HG02642 (cell line): ENCODE data around the gene MSANTD1.

Source experiments
- ATAC-seq: cut with Tn5 transposase; IDR thresholded peaks from one replicate; pipeline ENCODE4 v1.9.1; 2021; ENCODE audit warnings: mild to moderate bottlenecking; ENCODE audit not compliant: unreplicated experiment, poor library complexity

MSANTD1 gene

GRCh38 chr4:3231471-3231870 is 17.5 kb upstream of the MSANTD1 start:
- ATAC-seq: no peak

- no peak for ATAC-seq
These were observed 17.0 kb upstream of the MSANTD1 start for GRCh38 chr4:3232001-3232400.

DNA sequence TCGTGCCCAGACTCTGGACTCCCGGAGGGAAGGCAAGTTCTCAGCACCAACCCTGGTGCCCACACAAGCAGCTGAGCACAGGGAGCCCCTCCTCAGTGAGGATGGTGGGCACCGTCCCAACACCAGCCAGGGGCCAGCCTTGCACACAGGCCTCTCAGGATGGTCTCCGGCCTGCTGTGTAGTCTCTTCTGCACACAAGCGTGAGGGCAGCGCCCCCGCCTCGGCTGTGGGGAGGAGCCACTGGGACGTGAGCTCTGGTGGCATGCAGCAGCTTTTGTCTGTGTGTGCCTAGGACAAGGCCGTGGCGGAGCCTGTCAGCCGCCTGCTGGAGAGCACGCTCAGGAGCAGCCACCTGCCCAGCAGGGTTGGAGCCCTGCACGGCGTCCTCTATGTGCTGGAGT is 16.1 kb upstream of the MSANTD1 start:
- ATAC-seq: no peak

- no peak for ATAC-seq
These were observed 15.4 kb upstream of the MSANTD1 start for GRCh38 chr4:3233391-3234071.

DNA sequence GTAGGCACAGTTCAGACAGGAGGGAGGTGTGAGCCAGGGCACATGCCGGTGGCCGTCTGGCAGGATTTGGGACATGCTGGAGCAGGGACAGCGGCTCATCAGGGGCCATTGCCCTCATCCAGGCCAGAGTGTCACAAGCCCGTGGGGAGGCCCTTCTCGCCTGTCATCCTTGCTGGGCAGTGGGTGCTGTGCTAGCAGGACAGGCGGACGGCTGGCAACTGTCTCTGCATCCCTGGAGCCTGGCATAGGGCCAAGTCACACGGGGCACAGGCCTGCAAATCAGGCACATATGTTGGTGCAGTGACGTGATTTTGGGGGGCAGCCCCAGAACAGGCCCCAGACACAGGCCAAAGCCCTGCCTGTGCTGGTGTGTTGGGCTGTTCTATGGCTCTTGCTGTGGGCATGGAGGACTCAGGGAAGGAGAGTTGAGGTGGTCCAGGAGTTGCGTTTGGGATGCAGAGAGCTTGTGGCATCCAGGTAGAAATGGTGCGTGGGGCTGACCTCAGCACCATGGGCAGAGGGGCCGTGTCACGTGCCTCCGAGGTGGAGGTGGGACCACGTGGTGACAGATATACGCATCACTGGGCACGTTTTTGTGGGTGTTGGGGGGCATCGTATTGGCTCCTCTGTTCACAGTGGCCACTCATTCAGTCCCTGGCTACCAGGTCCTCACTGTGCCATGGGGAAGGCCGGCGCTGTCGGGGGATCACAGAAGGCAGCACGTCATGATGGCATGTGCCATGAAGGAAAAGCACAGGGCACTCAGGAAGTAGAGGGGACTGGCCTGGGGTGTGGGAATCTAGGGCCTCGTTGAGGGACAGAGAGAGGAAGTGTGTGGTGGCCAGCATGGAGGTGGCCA is 14.6 kb upstream of the MSANTD1 start:
- ATAC-seq: no peak

DNA sequence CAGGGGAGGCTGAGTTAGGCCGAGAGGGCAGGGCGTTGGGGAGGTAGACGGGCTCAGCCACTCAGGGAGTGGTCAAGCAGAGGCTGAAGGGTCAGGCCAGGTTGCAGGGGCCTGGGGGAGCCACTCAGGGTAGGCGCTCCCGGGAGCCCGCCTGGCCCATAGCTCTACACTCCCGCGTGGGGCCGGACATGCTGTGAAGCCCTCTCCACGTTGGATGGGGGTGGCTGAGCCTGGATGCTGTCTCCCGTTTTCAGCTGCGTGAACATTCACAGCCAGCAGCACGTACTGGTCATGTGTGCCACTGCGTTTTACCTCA is 14.0 kb upstream of the MSANTD1 start:
- no peak for ATAC-seq

GRCh38 chr4:3235581-3235980 is 13.4 kb upstream of the MSANTD1 start:
- no peak for ATAC-seq

- no peak for ATAC-seq
These were observed 12.6 kb upstream of the MSANTD1 start for GRCh38 chr4:3236326-3236878.

DNA sequence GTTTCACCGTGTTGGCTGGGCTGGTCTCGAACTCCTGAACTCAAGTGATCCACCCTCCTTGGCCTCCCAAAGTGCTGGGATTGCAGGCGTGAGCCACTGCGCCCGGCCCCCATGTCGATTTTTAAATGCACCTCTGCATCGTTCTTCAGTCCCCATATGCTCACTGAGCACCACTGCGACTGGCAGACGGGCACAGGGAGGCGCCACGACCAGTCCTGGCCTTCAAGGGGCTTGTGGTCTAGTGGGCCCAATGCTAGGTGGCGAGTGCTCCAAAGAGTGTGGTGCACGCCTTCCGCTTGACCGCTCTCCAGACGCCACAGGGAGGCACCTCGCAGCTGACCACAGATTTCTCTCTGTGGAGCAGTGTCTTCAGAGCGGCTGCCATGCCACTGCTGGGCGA is 11.7 kb upstream of the MSANTD1 start:
- no peak for ATAC-seq

- no peak for ATAC-seq
These were observed 11.0 kb upstream of the MSANTD1 start for GRCh38 chr4:3237712-3238560.

DNA sequence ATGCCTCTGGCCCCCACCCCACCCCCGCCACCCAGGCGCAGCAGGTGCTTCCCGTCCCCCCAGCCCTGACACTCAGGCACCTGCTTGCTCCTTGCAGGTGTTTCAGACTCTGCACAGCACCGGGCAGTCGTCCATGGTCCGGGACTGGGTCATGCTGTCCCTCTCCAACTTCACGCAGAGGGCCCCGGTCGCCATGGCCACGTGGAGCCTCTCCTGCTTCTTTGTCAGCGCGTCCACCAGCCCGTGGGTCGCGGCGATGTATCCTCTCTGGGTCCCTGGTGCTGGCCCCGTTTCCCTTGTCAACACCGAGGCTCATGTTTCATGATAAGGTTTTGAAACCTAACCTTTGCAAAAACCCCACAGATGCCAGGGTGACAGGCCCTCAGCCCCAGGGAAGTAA is 10.2 kb upstream of the MSANTD1 start:
- ATAC-seq: no peak

- ATAC-seq: no peak
These were observed 9.7 kb upstream of the MSANTD1 start for GRCh38 chr4:3239303-3239702.

DNA sequence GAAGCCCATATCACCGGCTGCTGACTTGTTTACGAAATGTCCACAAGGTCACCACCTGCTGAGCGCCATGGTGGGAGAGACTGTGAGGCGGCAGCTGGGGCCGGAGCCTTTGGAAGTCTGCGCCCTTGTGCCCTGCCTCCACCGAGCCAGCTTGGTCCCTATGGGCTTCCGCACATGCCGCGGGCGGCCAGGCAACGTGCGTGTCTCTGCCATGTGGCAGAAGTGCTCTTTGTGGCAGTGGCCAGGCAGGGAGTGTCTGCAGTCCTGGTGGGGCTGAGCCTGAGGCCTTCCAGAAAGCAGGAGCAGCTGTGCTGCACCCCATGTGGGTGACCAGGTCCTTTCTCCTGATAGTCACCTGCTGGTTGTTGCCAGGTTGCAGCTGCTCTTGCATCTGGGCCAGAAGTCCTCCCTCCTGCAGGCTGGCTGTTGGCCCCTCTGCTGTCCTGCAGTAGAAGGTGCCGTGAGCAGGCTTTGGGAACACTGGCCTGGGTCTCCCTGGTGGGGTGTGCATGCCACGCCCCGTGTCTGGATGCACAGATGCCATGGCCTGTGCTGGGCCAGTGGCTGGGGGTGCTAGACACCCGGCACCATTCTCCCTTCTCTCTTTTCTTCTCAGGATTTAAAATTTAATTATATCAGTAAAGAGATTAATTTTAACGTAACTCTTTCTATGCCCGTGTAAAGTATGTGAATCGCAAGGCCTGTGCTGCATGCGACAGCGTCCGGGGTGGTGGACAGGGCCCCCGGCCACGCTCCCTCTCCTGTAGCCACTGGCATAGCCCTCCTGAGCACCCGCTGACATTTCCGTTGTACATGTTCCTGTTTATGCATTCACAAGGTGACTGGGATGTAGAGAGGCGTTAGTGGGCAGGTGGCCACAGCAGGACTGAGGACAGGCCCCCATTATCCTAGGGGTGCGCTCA is 8.7 kb upstream of the MSANTD1 start:
- ATAC-seq: no peak

DNA sequence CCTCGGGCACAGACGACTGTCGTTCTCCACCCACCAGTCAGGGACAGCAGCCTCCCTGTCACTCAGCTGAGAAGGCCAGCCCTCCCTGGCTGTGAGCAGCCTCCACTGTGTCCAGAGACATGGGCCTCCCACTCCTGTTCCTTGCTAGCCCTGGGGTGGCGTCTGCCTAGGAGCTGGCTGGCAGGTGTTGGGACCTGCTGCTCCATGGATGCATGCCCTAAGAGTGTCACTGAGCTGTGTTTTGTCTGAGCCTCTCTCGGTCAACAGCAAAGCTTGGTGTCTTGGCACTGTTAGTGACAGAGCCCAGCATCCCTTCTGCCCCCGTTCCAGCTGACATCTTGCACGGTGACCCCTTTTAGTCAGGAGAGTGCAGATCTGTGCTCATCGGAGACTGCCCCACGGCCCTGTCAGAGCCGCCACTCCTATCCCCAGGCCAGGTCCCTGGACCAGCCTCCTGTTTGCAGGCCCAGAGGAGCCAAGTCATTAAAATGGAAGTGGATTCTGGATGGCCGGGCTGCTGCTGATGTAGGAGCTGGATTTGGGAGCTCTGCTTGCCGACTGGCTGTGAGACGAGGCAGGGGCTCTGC is 7.9 kb upstream of the MSANTD1 start:
- ATAC-seq: no peak

- no peak for ATAC-seq
These were observed 6.9 kb upstream of the MSANTD1 start for GRCh38 chr4:3241898-3242524.

- no peak for ATAC-seq
These were observed 5.7 kb upstream of the MSANTD1 start for GRCh38 chr4:3243136-3243780.

GRCh38 chr4:3244002-3244401 is 5.0 kb upstream of the MSANTD1 start:
- no peak for ATAC-seq

DNA sequence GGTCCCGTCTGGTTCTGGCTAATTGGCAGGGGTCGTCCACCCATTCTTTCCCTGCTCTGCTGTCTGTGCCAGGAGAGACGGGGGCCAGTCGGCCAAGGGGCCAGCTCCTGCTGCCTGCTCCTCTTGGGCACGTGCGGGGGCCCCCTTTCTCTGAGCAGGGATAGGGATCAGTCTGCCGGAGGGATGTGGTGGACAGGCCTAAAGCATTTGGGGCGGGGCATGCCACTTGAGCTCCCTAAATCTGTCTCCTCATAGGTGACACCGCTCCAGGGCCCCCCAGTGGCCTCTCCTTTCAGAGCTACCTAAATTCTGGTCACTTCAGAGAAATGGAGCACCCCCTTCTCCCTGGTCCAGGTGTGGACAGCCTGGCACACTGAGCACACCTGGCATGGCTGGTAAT is 4.2 kb upstream of the MSANTD1 start:
- no peak for ATAC-seq
